ENCODE measurements around the gene ANXA2R. TPM values are rescaled to one million over a fixed set of nuclear protein-coding genes. Genes with fewer than 3 reads are reported as not detected.
"Not testable (repeated sequence)": the region's sequence is repeated elsewhere in the genome, so short reads cannot be mapped to it uniquely, and the experiment has no call there.

ANXA2R gene
- total RNA-seq, 1 experiment from 2014 or later, result 0.98 TPM

DNA sequence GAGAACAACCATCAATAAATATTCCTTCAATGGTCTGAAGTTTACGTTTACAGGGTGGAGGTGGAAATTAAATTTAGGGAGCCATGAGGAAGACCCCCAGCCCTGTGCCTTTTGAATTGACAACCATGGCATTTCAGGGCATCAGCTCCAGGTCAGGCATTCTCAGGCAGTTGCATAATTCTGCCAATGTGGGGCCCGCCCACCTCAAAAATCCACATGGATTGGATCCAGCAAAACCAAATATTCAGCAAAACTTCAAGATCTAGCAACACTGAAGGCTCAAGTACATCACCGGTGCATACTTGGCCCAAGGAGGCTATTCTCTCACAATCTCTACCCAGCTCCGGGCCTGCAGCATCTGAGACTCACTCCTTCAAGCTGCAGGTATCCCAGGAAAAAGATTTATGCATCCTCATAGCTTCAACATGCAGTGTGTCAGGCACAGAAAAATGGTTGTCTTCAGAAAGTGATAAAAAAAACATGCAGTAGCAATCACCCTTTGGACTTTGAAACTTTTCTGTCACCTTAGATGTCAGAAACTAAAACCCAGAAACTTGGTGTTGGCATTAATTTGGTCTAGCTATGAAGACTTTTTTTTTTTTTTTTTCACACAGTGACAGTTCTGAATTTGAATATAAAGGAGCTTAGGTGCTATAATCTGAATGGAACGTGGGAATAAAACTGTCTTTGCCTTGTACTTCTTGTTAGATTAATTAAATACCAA is 21.4 kb upstream of the ANXA2R start:
- no peaks in the 10 kb centered on the region for H3K9me3 Mint-ChIP-seq (ENCODE audit: unreplicated experiment)
- no peak overlapping the region for H3K4me3 Mint-ChIP-seq (ENCODE audit: unreplicated experiment)
- ChIA-PET CTCF (interaction anchor here (0.6 to 1.4 kb wide), 7 partner anchors 10 to 153 kb away, joined by 3 to 13 read pairs (median 3); no protein-coding TSS in a partner anchor), POLR2A (interaction anchor here (0.7 to 2.3 kb wide), 6 partner anchors 16 to 494 kb away, joined by 3 to 9 read pairs (median 4); no protein-coding TSS in a partner anchor)
- TF ChIP-seq, protein P1, sequence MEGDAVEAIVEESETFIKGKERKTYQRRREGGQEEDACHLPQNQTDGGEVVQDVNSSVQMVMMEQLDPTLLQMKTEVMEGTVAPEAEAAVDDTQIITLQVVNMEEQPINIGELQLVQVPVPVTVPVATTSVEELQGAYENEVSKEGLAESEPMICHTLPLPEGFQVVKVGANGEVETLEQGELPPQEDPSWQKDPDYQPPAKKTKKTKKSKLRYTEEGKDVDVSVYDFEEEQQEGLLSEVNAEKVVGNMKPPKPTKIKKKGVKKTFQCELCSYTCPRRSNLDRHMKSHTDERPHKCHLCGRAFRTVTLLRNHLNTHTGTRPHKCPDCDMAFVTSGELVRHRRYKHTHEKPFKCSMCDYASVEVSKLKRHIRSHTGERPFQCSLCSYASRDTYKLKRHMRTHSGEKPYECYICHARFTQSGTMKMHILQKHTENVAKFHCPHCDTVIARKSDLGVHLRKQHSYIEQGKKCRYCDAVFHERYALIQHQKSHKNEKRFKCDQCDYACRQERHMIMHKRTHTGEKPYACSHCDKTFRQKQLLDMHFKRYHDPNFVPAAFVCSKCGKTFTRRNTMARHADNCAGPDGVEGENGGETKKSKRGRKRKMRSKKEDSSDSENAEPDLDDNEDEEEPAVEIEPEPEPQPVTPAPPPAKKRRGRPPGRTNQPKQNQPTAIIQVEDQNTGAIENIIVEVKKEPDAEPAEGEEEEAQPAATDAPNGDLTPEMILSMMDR (IDR thresholded peaks at IDR 0.05; ENCODE audit: unreplicated experiment), result no peak
- peaks cover 18% of the 10 kb centered on the region for H3K36me3 Mint-ChIP-seq (ENCODE audit: insufficient read depth, unreplicated experiment)
- no peaks in the 10 kb centered on the region for H3K27me3 Mint-ChIP-seq (ENCODE audit: insufficient read depth, unreplicated experiment)
- H3K4me1 Mint-ChIP-seq (ENCODE audit: insufficient read depth, unreplicated experiment), result peaks cover 9% of the 10 kb centered on the region
- no TSS peak for BruUV-seq (replicated peaks)
- intact Hi-C loops (cut with micrococcal nuclease), result no loop called here
- no peak for DNase-seq (ENCODE audit: unreplicated experiment)
- H3K27ac Mint-ChIP-seq (ENCODE audit: low read depth, unreplicated experiment), result peak overlapping the region; percentile 21

GRCh38 chr5:43060020-43060419 is 19.9 kb upstream of the ANXA2R start:
- intact Hi-C loops (cut with micrococcal nuclease); H3K27me3 Mint-ChIP-seq (ENCODE audit: insufficient read depth, unreplicated experiment); H3K36me3 Mint-ChIP-seq (ENCODE audit: insufficient read depth, unreplicated experiment); H3K27ac Mint-ChIP-seq (ENCODE audit: low read depth, unreplicated experiment); H3K4me3 Mint-ChIP-seq (ENCODE audit: unreplicated experiment); DNase-seq (ENCODE audit: unreplicated experiment); H3K9me3 Mint-ChIP-seq (ENCODE audit: unreplicated experiment); H3K4me1 Mint-ChIP-seq (ENCODE audit: insufficient read depth, unreplicated experiment); BruUV-seq (replicated peaks): not testable (repeated sequence)
- ChIA-PET POLR2A (interaction anchor here (0.6 kb wide), 1 partner anchor 178 kb away, joined by 3 read pairs; no protein-coding TSS in a partner anchor), CTCF (interaction anchor here (0.6 kb wide), 1 partner anchor 151 kb away, joined by 3 read pairs; no protein-coding TSS in a partner anchor)

DNA sequence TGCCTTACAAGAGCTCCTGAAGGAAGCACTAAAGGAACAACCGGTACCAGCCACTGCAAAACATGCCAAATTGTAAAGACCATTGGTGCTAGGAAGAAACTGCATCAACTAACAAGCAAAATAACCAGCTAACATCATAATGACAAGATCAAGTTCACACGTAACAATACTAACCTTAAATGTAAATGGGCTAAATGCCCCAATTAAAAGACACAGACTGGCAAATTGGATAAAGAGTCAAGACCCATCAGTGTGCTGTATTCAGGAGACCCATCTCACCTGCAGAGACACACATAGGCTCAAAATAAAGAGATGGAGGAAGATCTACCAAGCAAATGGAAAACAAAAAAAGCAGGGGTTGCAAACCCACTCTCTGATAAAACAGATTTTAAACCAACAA is 15.0 kb upstream of the ANXA2R start:
- intact Hi-C loops (cut with micrococcal nuclease); POLR2A ChIA-PET; H3K4me1 Mint-ChIP-seq (ENCODE audit: insufficient read depth, unreplicated experiment); H3K27ac Mint-ChIP-seq (ENCODE audit: low read depth, unreplicated experiment); BruUV-seq (replicated peaks); H3K27me3 Mint-ChIP-seq (ENCODE audit: insufficient read depth, unreplicated experiment); H3K4me3 Mint-ChIP-seq (ENCODE audit: unreplicated experiment); DNase-seq (ENCODE audit: unreplicated experiment): not testable (repeated sequence)
- peaks cover 23% of the 10 kb centered on the region for H3K36me3 Mint-ChIP-seq (ENCODE audit: insufficient read depth, unreplicated experiment)
- peaks cover 16% of the 10 kb centered on the region for H3K9me3 Mint-ChIP-seq (ENCODE audit: unreplicated experiment)
- CTCF ChIA-PET, result interaction anchor here (0.7 kb wide), 1 partner anchor 10 kb away, joined by 4 read pairs; no protein-coding TSS in a partner anchor

DNA sequence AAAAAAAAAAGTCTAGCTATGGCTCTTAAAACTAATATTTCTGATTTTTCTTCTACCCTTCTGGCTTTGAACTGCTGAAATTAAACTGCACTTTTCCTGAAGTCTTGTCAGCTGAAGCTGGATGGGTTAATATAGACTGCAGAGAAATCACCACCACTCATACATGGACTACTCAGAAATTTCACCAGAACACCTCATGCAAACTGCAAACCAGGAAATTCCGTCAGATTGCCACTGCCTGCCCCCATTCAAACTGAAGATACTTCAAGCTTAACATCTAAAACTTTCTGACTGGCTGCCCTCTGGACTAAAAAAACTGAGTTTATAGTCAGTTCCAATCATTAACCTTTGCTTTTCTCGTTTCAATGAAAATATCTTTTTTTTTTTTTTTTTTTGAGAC is 11.6 kb upstream of the ANXA2R start:
- ChIA-PET CTCF (interaction anchor here (0.7 to 1.5 kb wide), 3 partner anchors 10 to 143 kb away, joined by 3 to 13 read pairs (median 5); no protein-coding TSS in a partner anchor), POLR2A (interaction anchor here (0.6 to 1.2 kb wide), 3 partner anchors 9 to 448 kb away, joined by 3 to 4 read pairs (median 4); no protein-coding TSS in a partner anchor)
- Mint-ChIP-seq H3K4me1 (ENCODE audit: insufficient read depth, unreplicated experiment) (peaks cover 2% of the 10 kb centered on the region), H3K4me3 (ENCODE audit: unreplicated experiment) (no peak overlapping the region), H3K27ac (ENCODE audit: low read depth, unreplicated experiment) (no peak overlapping the region), H3K27me3 (ENCODE audit: insufficient read depth, unreplicated experiment) (no peaks in the 10 kb centered on the region), H3K9me3 (ENCODE audit: unreplicated experiment) (peaks cover 16% of the 10 kb centered on the region), H3K36me3 (ENCODE audit: insufficient read depth, unreplicated experiment) (peaks cover 23% of the 10 kb centered on the region)
- intact Hi-C loops (cut with micrococcal nuclease), result no loop called here
- BruUV-seq (replicated peaks), result no TSS peak
- TF ChIP-seq, protein P1 (IDR thresholded peaks at IDR 0.05; ENCODE audit: unreplicated experiment), result no peak
- no peak for DNase-seq (ENCODE audit: unreplicated experiment)

DNA sequence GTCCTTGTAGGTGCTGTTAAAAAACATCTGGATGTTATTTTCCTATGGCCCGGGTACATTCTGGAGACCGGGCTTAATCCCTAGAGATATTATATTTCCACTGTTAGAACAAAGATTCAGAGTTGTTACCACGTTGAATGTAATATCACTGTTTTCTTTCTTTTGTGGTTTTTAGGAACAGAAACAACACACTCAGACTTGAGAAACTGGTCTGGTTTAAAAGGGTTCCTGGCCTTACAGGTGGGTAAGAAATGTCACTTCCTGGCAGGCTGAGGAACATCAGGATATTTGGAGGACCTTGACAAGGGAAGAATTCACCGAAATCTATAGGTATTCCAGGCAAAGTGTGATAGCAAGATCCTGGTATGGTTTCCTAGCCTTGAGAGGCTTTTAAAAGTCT is 10.3 kb upstream of the ANXA2R start:
- H3K4me1 Mint-ChIP-seq (ENCODE audit: insufficient read depth, unreplicated experiment), result peaks cover 6% of the 10 kb centered on the region

More for the DNA sequence above, 10.3 kb upstream of the ANXA2R start:
- ChIA-PET POLR2A (interaction anchor here (1.1 to 2.3 kb wide), 2 partner anchors 9 to 41 kb away, joined by 3 to 10 read pairs; no protein-coding TSS in a partner anchor), CTCF (interaction anchor here (1.4 kb wide), 1 partner anchor 54 kb away, joined by 5 read pairs; no protein-coding TSS in a partner anchor)
- no peak for DNase-seq (ENCODE audit: unreplicated experiment)
- H3K36me3 Mint-ChIP-seq (ENCODE audit: insufficient read depth, unreplicated experiment), result peaks cover 23% of the 10 kb centered on the region
- intact Hi-C loops (cut with micrococcal nuclease), result no loop called here
- no TSS peak for BruUV-seq (replicated peaks)
- TF ChIP-seq, protein P1 (IDR thresholded peaks at IDR 0.05; ENCODE audit: unreplicated experiment), result no peak
- H3K27me3 Mint-ChIP-seq (ENCODE audit: insufficient read depth, unreplicated experiment), result no peaks in the 10 kb centered on the region
- no peak overlapping the region for H3K27ac Mint-ChIP-seq (ENCODE audit: low read depth, unreplicated experiment)
- H3K9me3 Mint-ChIP-seq (ENCODE audit: unreplicated experiment), result peaks cover 7% of the 10 kb centered on the region
- no peak overlapping the region for H3K4me3 Mint-ChIP-seq (ENCODE audit: unreplicated experiment)
